ENCODE data around the gene TMEM231.
A peak's percentile ranks its signal among the peaks of the same experiment; 100 is the strongest.
"Not testable (repeated sequence)": the region's sequence is repeated elsewhere in the genome, so short reads cannot be mapped to it uniquely, and the experiment has no call there.

Gene TMEM231

GRCh38 chr16:75555707-75556430, at the start of gene TMEM231:
TMEM231 (minus strand) TSS chr16:75556252; CDS start chr16:75556209, 43 bp downstream.
- H3K4me3 ChIP-seq (ENCODE audit: low read depth in 1 of 2, low read length in 2 of 2), result peak within 1 kb of the TSS; percentile 79 to 87
- H3K9ac ChIP-seq (ENCODE audit: low read depth in 1 of 2, low read length in 2 of 2), result peak within 1 kb of the TSS; percentile 41 to 64
- H3K4me1 ChIP-seq (ENCODE audit: control insufficient read depth in 1 of 2, insufficient read depth in 2 of 2, low read length in 2 of 2), result peaks cover 5 to 12% of the 10 kb centered on the region in 2 donors
- no peaks in the 10 kb centered on the region for H3K27me3 ChIP-seq (ENCODE audit: control insufficient read depth in 1 of 2, insufficient read depth in 2 of 2, low read length in 2 of 2)
- no peaks in the 10 kb centered on the region for H3K36me3 ChIP-seq (ENCODE audit: control insufficient read depth in 1 of 2, insufficient read depth in 2 of 2, low read length in 2 of 2)
- peak within 1 kb of the TSS; percentile 60 for H3K27ac ChIP-seq (ENCODE audit: low read depth, low read length)
- H3K9me3 ChIP-seq (ENCODE audit: control insufficient read depth in 1 of 2, low read length in 2 of 2), result no peaks in the 10 kb centered on the region

- Histone ChIP-seq H3K4me3 (ENCODE audit: low read depth in 1 of 2, low read length in 2 of 2) (no peak overlapping the region), H3K27ac (ENCODE audit: low read depth, low read length) (no peak overlapping the region), H3K9ac (ENCODE audit: low read depth in 1 of 2, low read length in 2 of 2) (no peak overlapping the region), H3K9me3 (ENCODE audit: control insufficient read depth in 1 of 2, low read length in 2 of 2) (peaks cover 0 to 6% of the 10 kb centered on the region in 2 donors), H3K36me3 (ENCODE audit: control insufficient read depth in 1 of 2, insufficient read depth in 2 of 2, low read length in 2 of 2) (peaks cover 28 to 70% of the 10 kb centered on the region in 2 donors), H3K27me3 (ENCODE audit: control insufficient read depth in 1 of 2, insufficient read depth in 2 of 2, low read length in 2 of 2) (no peaks in the 10 kb centered on the region), H3K4me1 (ENCODE audit: control insufficient read depth in 1 of 2, insufficient read depth in 2 of 2, low read length in 2 of 2) (no peaks in the 10 kb centered on the region)
Observed at GRCh38 chr16:75603241-75603640, 47.2 kb upstream of the TMEM231 start.

- Histone ChIP-seq H3K36me3 (ENCODE audit: control insufficient read depth in 1 of 2, insufficient read depth in 2 of 2, low read length in 2 of 2) (peaks cover 24 to 64% of the 10 kb centered on the region in 2 donors), H3K27me3 (ENCODE audit: control insufficient read depth in 1 of 2, insufficient read depth in 2 of 2, low read length in 2 of 2) (no peaks in the 10 kb centered on the region), H3K9ac (ENCODE audit: low read depth in 1 of 2, low read length in 2 of 2) (no peak overlapping the region), H3K4me1 (ENCODE audit: control insufficient read depth in 1 of 2, insufficient read depth in 2 of 2, low read length in 2 of 2) (no peaks in the 10 kb centered on the region), H3K9me3 (ENCODE audit: control insufficient read depth in 1 of 2, low read length in 2 of 2) (peaks cover 0 to 6% of the 10 kb centered on the region in 2 donors), H3K4me3 (ENCODE audit: low read depth in 1 of 2, low read length in 2 of 2) (no peak overlapping the region), H3K27ac (ENCODE audit: low read depth, low read length) (no peak overlapping the region)
Observed at GRCh38 chr16:75599452-75600277, 43.6 kb upstream of the TMEM231 start.

- no peak overlapping the region for H3K9ac ChIP-seq (ENCODE audit: low read depth in 1 of 2, low read length in 2 of 2)
- no peak overlapping the region for H3K4me3 ChIP-seq (ENCODE audit: low read depth in 1 of 2, low read length in 2 of 2)
- no peaks in the 10 kb centered on the region for H3K4me1 ChIP-seq (ENCODE audit: control insufficient read depth in 1 of 2, insufficient read depth in 2 of 2, low read length in 2 of 2)
- no peaks in the 10 kb centered on the region for H3K9me3 ChIP-seq (ENCODE audit: control insufficient read depth in 1 of 2, low read length in 2 of 2)
- H3K36me3 ChIP-seq (ENCODE audit: control insufficient read depth in 1 of 2, insufficient read depth in 2 of 2, low read length in 2 of 2), result peaks cover 3 to 27% of the 10 kb centered on the region in 2 donors
- no peaks in the 10 kb centered on the region for H3K27me3 ChIP-seq (ENCODE audit: control insufficient read depth in 1 of 2, insufficient read depth in 2 of 2, low read length in 2 of 2)
- no peak overlapping the region for H3K27ac ChIP-seq (ENCODE audit: low read depth, low read length)
Observed at GRCh38 chr16:75593825-75594820, 38.1 kb upstream of the TMEM231 start.

GRCh38 chr16:75593308-75593707, 37.3 kb upstream of the TMEM231 start:
- H3K4me3 ChIP-seq (ENCODE audit: low read depth in 1 of 2, low read length in 2 of 2), result no peak overlapping the region
- no peaks in the 10 kb centered on the region for H3K27me3 ChIP-seq (ENCODE audit: control insufficient read depth in 1 of 2, insufficient read depth in 2 of 2, low read length in 2 of 2)
- H3K4me1 ChIP-seq (ENCODE audit: control insufficient read depth in 1 of 2, insufficient read depth in 2 of 2, low read length in 2 of 2), result no peaks in the 10 kb centered on the region
- no peak overlapping the region for H3K9ac ChIP-seq (ENCODE audit: low read depth in 1 of 2, low read length in 2 of 2)
- H3K27ac ChIP-seq (ENCODE audit: low read depth, low read length), result no peak overlapping the region
- H3K36me3 ChIP-seq (ENCODE audit: control insufficient read depth in 1 of 2, insufficient read depth in 2 of 2, low read length in 2 of 2), result peaks cover 3 to 27% of the 10 kb centered on the region in 2 donors
- no peaks in the 10 kb centered on the region for H3K9me3 ChIP-seq (ENCODE audit: control insufficient read depth in 1 of 2, low read length in 2 of 2)

- H3K4me3 ChIP-seq (ENCODE audit: low read depth in 1 of 2, low read length in 2 of 2); H3K9ac ChIP-seq (ENCODE audit: low read depth in 1 of 2, low read length in 2 of 2); H3K27ac ChIP-seq (ENCODE audit: low read depth, low read length); H3K9me3 ChIP-seq (ENCODE audit: control insufficient read depth in 1 of 2, low read length in 2 of 2); H3K4me1 ChIP-seq (ENCODE audit: control insufficient read depth in 1 of 2, insufficient read depth in 2 of 2, low read length in 2 of 2); H3K27me3 ChIP-seq (ENCODE audit: control insufficient read depth in 1 of 2, insufficient read depth in 2 of 2, low read length in 2 of 2): not testable (repeated sequence)
- H3K36me3 ChIP-seq (ENCODE audit: control insufficient read depth in 1 of 2, insufficient read depth in 2 of 2, low read length in 2 of 2), result peaks cover 0 to 15% of the 10 kb centered on the region in 2 donors
Observed at GRCh38 chr16:75591927-75592326, 35.9 kb upstream of the TMEM231 start.

GRCh38 chr16:75590920-75591843, 35.1 kb upstream of the TMEM231 start:
- Histone ChIP-seq H3K36me3 (ENCODE audit: control insufficient read depth in 1 of 2, insufficient read depth in 2 of 2, low read length in 2 of 2) (peaks cover 0 to 12% of the 10 kb centered on the region in 2 donors), H3K27me3 (ENCODE audit: control insufficient read depth in 1 of 2, insufficient read depth in 2 of 2, low read length in 2 of 2) (no peaks in the 10 kb centered on the region), H3K4me1 (ENCODE audit: control insufficient read depth in 1 of 2, insufficient read depth in 2 of 2, low read length in 2 of 2) (no peaks in the 10 kb centered on the region), H3K9ac (ENCODE audit: low read depth in 1 of 2, low read length in 2 of 2) (no peak overlapping the region), H3K9me3 (ENCODE audit: control insufficient read depth in 1 of 2, low read length in 2 of 2) (no peaks in the 10 kb centered on the region), H3K27ac (ENCODE audit: low read depth, low read length) (no peak overlapping the region), H3K4me3 (ENCODE audit: low read depth in 1 of 2, low read length in 2 of 2) (no peak overlapping the region)

- Histone ChIP-seq H3K36me3 (ENCODE audit: control insufficient read depth in 1 of 2, insufficient read depth in 2 of 2, low read length in 2 of 2) (peaks cover 0 to 6% of the 10 kb centered on the region in 2 donors), H3K4me1 (ENCODE audit: control insufficient read depth in 1 of 2, insufficient read depth in 2 of 2, low read length in 2 of 2) (no peaks in the 10 kb centered on the region), H3K9me3 (ENCODE audit: control insufficient read depth in 1 of 2, low read length in 2 of 2) (no peaks in the 10 kb centered on the region), H3K9ac (ENCODE audit: low read depth in 1 of 2, low read length in 2 of 2) (no peak overlapping the region), H3K4me3 (ENCODE audit: low read depth in 1 of 2, low read length in 2 of 2) (no peak overlapping the region), H3K27ac (ENCODE audit: low read depth, low read length) (no peak overlapping the region), H3K27me3 (ENCODE audit: control insufficient read depth in 1 of 2, insufficient read depth in 2 of 2, low read length in 2 of 2) (no peaks in the 10 kb centered on the region)
Observed at GRCh38 chr16:75589306-75589705, 33.3 kb upstream of the TMEM231 start.

GRCh38 chr16:75588716-75589115, 32.7 kb upstream of the TMEM231 start:
- H3K9me3 ChIP-seq (ENCODE audit: control insufficient read depth in 1 of 2, low read length in 2 of 2), result no peaks in the 10 kb centered on the region
- H3K4me3 ChIP-seq (ENCODE audit: low read depth in 1 of 2, low read length in 2 of 2), result no peak overlapping the region
- peaks cover 0 to under 1% of the 10 kb centered on the region in 2 donors for H3K36me3 ChIP-seq (ENCODE audit: control insufficient read depth in 1 of 2, insufficient read depth in 2 of 2, low read length in 2 of 2)
- H3K27ac ChIP-seq (ENCODE audit: low read depth, low read length), result no peak overlapping the region
- H3K9ac ChIP-seq (ENCODE audit: low read depth in 1 of 2, low read length in 2 of 2), result no peak overlapping the region
- no peaks in the 10 kb centered on the region for H3K27me3 ChIP-seq (ENCODE audit: control insufficient read depth in 1 of 2, insufficient read depth in 2 of 2, low read length in 2 of 2)
- no peaks in the 10 kb centered on the region for H3K4me1 ChIP-seq (ENCODE audit: control insufficient read depth in 1 of 2, insufficient read depth in 2 of 2, low read length in 2 of 2)
